Fibroblast of the aortic adventitia (primary cell): ENCODE results near the gene RTRAF. TPM values are rescaled to one million over a fixed set of nuclear protein-coding genes. Genes with fewer than 3 reads are reported as not detected.

ENCODE experiments used
- DNase-seq: peaks from one replicate; pipeline ENCODE4 v3.0.0-alpha.2; 2010; ENCODE audit warnings: low read depth
- H3K4me3 ChIP-seq: 2 replicates; pipeline ENCODE4 v1.5.1; 2011; ENCODE audit warnings: low read depth, mild to moderate bottlenecking, control low read depth, low read length, moderate library complexity
- CTCF ChIP-seq: IDR thresholded peaks from 2 replicates; pipeline ENCODE4 v1.5.1; 2011; ENCODE audit warnings: mild to moderate bottlenecking, low read length, control low read depth, inconsistent platforms; ENCODE audit not compliant: insufficient read depth
- total RNA-seq: library from RNA; depleted of rRNA; stranded (reverse); fragments of >200 nt; gene quantifications from 2 replicates; pipeline ENCODE4 v1.2.3, GENCODE V29; 2012; ENCODE audit warnings: low replicate concordance

Gene RTRAF
- total RNA-seq, 1 donor: 98.2 TPM

- TF ChIP-seq CTCF: no peak
- H3K4me3 ChIP-seq: no peak overlapping the region
- DNase-seq: no peak
Measured at GRCh38 chr14:52014601-52015267, 25.4 kb downstream of the RTRAF start.

GRCh38 chr14:52015411-52016030, 26.2 kb downstream of the RTRAF start:
- H3K4me3 ChIP-seq: no peak overlapping the region
- DNase-seq: no peak
- TF ChIP-seq CTCF: peak; percentile 48

- TF ChIP-seq CTCF: no peak
- DNase-seq: peak; percentile 39
- H3K4me3 ChIP-seq: no peak overlapping the region
Measured at GRCh38 chr14:52018252-52018651, 28.9 kb downstream of the RTRAF start.

GRCh38 chr14:52018970-52019369, 29.6 kb downstream of the RTRAF start:
- H3K4me3 ChIP-seq: no peak overlapping the region
- no peak for TF ChIP-seq CTCF
- DNase-seq: no peak

GRCh38 chr14:52020161-52020714, 30.9 kb downstream of the RTRAF start:
- no peak for TF ChIP-seq CTCF
- DNase-seq: no peak
- H3K4me3 ChIP-seq: no peak overlapping the region

- peak; percentile 56 for DNase-seq
- no peak overlapping the region for H3K4me3 ChIP-seq
- TF ChIP-seq CTCF: no peak
Measured at GRCh38 chr14:52020866-52021717, 31.7 kb downstream of the RTRAF start.
